CD4-positive, alpha-beta T cell treated with Interleukin-17A for 1 hour (primary cell): ENCODE results near the gene IPO13.
A peak's percentile ranks its signal among the peaks of the same experiment; 100 is the strongest.

Experiments used
- DNase-seq: peaks from one replicate; pipeline ENCODE4 v3.0.0-alpha.2; 2020

IPO13 gene

GRCh38 chr1:43930949-43931275 is 15.8 kb upstream of the IPO13 start:
- DNase-seq: no peak

GRCh38 chr1:43931711-43932660 is 14.8 kb upstream of the IPO13 start:
- DNase-seq: no peak

- no peak for DNase-seq
Measured at GRCh38 chr1:43932786-43933385, 13.9 kb upstream of the IPO13 start.

- DNase-seq: no peak
Measured at GRCh38 chr1:43933386-43934100, 13.2 kb upstream of the IPO13 start, which contains the start of gene ARTN. TSS of gene ARTN (plus strand) at chr1:43933801. CDS start at chr1:43935657, 1,856 bp downstream.

GRCh38 chr1:43934101-43934985 is 12.4 kb upstream of the IPO13 start:
- peak; percentile 50 for DNase-seq

- no peak for DNase-seq
Measured at GRCh38 chr1:43934986-43935324, 11.8 kb upstream of the IPO13 start.

- DNase-seq: no peak
Measured at GRCh38 chr1:43935711-43936427, 10.9 kb upstream of the IPO13 start.

GRCh38 chr1:43936431-43937151 is 10.2 kb upstream of the IPO13 start:
- DNase-seq: no peak

GRCh38 chr1:43937179-43937865 is 9.4 kb upstream of the IPO13 start:
- DNase-seq: no peak

- DNase-seq: no peak
Measured at GRCh38 chr1:43938383-43938782, 8.4 kb upstream of the IPO13 start.

GRCh38 chr1:43938892-43939587 is 7.7 kb upstream of the IPO13 start:
- DNase-seq: no peak

GRCh38 chr1:43942411-43942810 is 4.3 kb upstream of the IPO13 start:
- DNase-seq: no peak

- no peak for DNase-seq
Measured at GRCh38 chr1:43944860-43945259, 1.9 kb upstream of the IPO13 start.

GRCh38 chr1:43945674-43946235 is 995 bp upstream of the IPO13 start:
- no peak for DNase-seq

- no peak for DNase-seq
Measured at GRCh38 chr1:43947061-43947873, 517 bp downstream of the IPO13 start.

GRCh38 chr1:43947874-43948437 is 1.2 kb downstream of the IPO13 start:
- no peak for DNase-seq

GRCh38 chr1:43949678-43950077 is 2.9 kb downstream of the IPO13 start:
- DNase-seq: no peak
